Fibroblast of villous mesenchyme (primary cell): ENCODE data around the gene SIK3. TPM values are rescaled to one million over a fixed set of nuclear protein-coding genes. Genes with fewer than 3 reads are reported as not detected.

Experiments used
- DNase-seq: peaks from one replicate; pipeline ENCODE4 v3.0.0-alpha.2; 2010; ENCODE audit warnings: low read depth
- H3K4me3 ChIP-seq: 2 replicates; pipeline ENCODE4 v1.5.1; 2011; ENCODE audit warnings: low read depth, mild to moderate bottlenecking, low read length
- CTCF ChIP-seq: IDR thresholded peaks from 2 replicates; pipeline ENCODE4 v1.5.1; 2012; ENCODE audit warnings: low read depth, mild to moderate bottlenecking, low read length; ENCODE audit not compliant: insufficient read depth
- total RNA-seq: library from RNA; depleted of rRNA; stranded (reverse); fragments of >200 nt; gene quantifications from 2 replicates; pipeline ENCODE4 v1.2.3, GENCODE V29; 2012

SIK3 gene
- total RNA-seq, 1 donor: 14.2 TPM

GRCh38 chr11:117073539-117073938, 24.7 kb downstream of the SIK3 start:
- H3K4me3 ChIP-seq: no peak overlapping the region
- peak; percentile 41 for DNase-seq
- no peak for TF ChIP-seq CTCF

GRCh38 chr11:117072517-117073461, 25.4 kb downstream of the SIK3 start:
- no peak for TF ChIP-seq CTCF
- no peak overlapping the region for H3K4me3 ChIP-seq
- peak; percentile 94 for DNase-seq

GRCh38 chr11:117071344-117071787, 26.9 kb downstream of the SIK3 start:
- no peak for TF ChIP-seq CTCF
- H3K4me3 ChIP-seq: no peak overlapping the region
- peak; percentile 42 for DNase-seq

- peak; percentile 45 for DNase-seq
- H3K4me3 ChIP-seq: no peak overlapping the region
- TF ChIP-seq CTCF: no peak
Observed at GRCh38 chr11:117070016-117070415, 28.2 kb downstream of the SIK3 start.

GRCh38 chr11:117068303-117068860, 29.8 kb downstream of the SIK3 start:
- no peak for DNase-seq
- TF ChIP-seq CTCF: no peak
- no peak overlapping the region for H3K4me3 ChIP-seq

GRCh38 chr11:117066959-117067358, 31.3 kb downstream of the SIK3 start:
- DNase-seq: no peak
- TF ChIP-seq CTCF: no peak
- no peak overlapping the region for H3K4me3 ChIP-seq
